Ascending aorta (tissue), 2 donors: ENCODE data around the gene GRWD1. TPM values are rescaled to one million over a fixed set of nuclear protein-coding genes. Genes with fewer than 3 reads are reported as not detected.

ENCODE experiments used
- DNase-seq, 2 donors: peaks; one replicate each; pipeline ENCODE4 v3.0.0-alpha.2; 2019; ENCODE audit warnings: low spot score in 2 of 2
- H3K27ac ChIP-seq, 2 donors: fragments of 200-600 bp; sonication (generic); one replicate each; pipeline ENCODE4 v1.5.1; 2016 to 2017; ENCODE audit warnings: mild to moderate bottlenecking in 1 of 2
- H3K27me3 ChIP-seq: fragments of 200-600 bp; sonication (generic); one replicate; pipeline ENCODE4 v1.5.1; 2017
- H3K36me3 ChIP-seq, 2 donors: fragments of 200-600 bp; sonication (generic); one replicate each; pipeline ENCODE4 v1.5.1; 2016
- H3K4me1 ChIP-seq, 2 donors: fragments of 200-600 bp; sonication (generic); one replicate each; pipeline ENCODE4 v1.5.1; 2016 to 2017; ENCODE audit warnings: mild to moderate bottlenecking in 1 of 2
- H3K4me3 ChIP-seq, 2 donors: fragments of 200-600 bp; sonication (generic); one replicate each; pipeline ENCODE4 v1.5.1; 2016 to 2017; ENCODE audit warnings: mild to moderate bottlenecking in 1 of 2
- H3K9me3 ChIP-seq, 2 donors: fragments of 200-600 bp; sonication (generic); one replicate each; pipeline ENCODE4 v1.5.1; 2016
- intact Hi-C: fragments of 100-400 bp; cut with DNase I; formaldehyde crosslinking; loops from one replicate; pipeline ENCODE4 v1.15.1; 2023
- total RNA-seq: library from RNA; depleted of rRNA; stranded (reverse); fragments of >200 nt; gene quantifications from one replicate; pipeline ENCODE4 v1.1.0, GENCODE V29; 2016
- TF ChIP-seq, protein P1 (sequence below), 3 experiments: fragments of 200-600 bp in 2 of 3; fragments of 450-650 bp in 1 of 3; sonication (generic) in 2 of 3; IDR thresholded peaks; one replicate each; pipeline ENCODE4 v1.5.1; 2016 to 2019; ENCODE audit warnings: antibody characterized with exemption in 3 of 3, mild to moderate bottlenecking in 1 of 3, moderate library complexity in 1 of 3

GRWD1 gene
- total RNA-seq, 1 donor from 2014 or later, result 16.0 TPM

DNA sequence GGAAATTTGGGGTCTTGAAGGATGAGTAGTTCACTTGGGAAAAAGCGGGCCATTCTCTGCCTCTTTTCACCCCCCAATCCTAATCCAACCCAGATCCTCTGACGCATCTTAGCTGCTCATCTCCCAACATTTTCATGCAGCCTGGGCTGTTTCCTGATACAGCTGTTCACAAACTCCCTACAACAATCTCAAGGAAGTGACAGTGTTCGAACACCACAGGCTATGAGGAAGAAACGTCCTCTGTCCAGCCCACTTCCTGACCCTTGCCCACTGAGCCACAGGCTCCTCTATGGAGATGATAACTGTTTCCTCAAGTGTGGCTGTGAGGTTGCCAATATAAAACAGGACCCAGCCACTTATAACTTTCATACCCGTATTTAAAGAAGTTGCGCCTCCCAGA, 49.6 kb downstream of the GRWD1 start:
- Histone ChIP-seq H3K36me3 (no peaks in the 10 kb centered on the region), H3K4me1 (peaks cover 0 to 7% of the 10 kb centered on the region in 2 donors), H3K27ac (no peak overlapping the region), H3K4me3 (no peak overlapping the region), H3K9me3 (no peaks in the 10 kb centered on the region), H3K27me3 (peaks cover 11% of the 10 kb centered on the region)
- TF ChIP-seq, protein P1, sequence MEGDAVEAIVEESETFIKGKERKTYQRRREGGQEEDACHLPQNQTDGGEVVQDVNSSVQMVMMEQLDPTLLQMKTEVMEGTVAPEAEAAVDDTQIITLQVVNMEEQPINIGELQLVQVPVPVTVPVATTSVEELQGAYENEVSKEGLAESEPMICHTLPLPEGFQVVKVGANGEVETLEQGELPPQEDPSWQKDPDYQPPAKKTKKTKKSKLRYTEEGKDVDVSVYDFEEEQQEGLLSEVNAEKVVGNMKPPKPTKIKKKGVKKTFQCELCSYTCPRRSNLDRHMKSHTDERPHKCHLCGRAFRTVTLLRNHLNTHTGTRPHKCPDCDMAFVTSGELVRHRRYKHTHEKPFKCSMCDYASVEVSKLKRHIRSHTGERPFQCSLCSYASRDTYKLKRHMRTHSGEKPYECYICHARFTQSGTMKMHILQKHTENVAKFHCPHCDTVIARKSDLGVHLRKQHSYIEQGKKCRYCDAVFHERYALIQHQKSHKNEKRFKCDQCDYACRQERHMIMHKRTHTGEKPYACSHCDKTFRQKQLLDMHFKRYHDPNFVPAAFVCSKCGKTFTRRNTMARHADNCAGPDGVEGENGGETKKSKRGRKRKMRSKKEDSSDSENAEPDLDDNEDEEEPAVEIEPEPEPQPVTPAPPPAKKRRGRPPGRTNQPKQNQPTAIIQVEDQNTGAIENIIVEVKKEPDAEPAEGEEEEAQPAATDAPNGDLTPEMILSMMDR (IDR thresholded peaks at IDR 0.05), result no peak
- no peak for DNase-seq
- intact Hi-C loops, result no loop called here

DNA sequence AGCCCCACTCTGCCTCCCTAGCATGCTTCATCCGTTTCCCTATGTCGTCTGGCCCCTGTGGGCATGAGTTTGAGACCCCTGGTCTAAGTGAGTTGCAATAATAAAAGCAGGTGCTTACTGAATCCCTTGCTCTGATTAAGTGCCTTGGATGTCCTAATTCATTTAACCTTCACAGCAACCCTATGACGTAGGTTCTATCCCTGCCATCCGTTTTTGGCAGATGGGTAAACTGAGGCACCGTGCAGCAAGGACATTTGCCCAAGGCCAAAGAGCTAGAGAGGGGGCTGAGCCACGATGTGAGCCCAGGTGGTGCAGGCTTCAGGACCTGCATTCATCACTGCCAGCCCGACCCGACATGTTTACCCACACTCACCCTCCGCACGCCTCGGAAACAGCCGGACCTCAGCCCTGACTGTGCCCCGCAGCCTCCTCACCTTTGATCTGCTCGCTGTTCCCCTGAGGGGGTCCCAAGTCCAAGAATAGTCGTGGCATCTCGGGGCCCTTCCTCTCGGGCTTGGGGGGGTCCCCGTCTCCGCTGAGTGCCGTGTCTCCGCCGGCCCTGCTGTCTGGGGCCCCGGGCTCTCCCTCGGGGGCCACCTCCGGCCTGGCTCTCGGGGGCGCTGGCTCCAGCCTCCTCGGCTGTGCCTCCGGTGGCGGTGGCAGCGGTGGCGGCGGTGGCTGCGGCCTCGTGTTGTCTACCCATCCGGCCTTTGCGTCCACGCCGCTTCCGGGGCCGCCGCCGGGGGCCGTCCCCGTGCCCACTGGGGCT, 51.4 kb downstream of the GRWD1 start:
- intact Hi-C loops, result no loop called here
- Histone ChIP-seq H3K27ac (no peak overlapping the region), H3K36me3 (no peaks in the 10 kb centered on the region), H3K4me3 (no peak overlapping the region), H3K4me1 (no peaks in the 10 kb centered on the region), H3K9me3 (no peaks in the 10 kb centered on the region), H3K27me3 (peaks cover 11% of the 10 kb centered on the region)
- DNase-seq, result no peak
- TF ChIP-seq, protein P1 (IDR thresholded peaks at IDR 0.05), result no peak

DNA sequence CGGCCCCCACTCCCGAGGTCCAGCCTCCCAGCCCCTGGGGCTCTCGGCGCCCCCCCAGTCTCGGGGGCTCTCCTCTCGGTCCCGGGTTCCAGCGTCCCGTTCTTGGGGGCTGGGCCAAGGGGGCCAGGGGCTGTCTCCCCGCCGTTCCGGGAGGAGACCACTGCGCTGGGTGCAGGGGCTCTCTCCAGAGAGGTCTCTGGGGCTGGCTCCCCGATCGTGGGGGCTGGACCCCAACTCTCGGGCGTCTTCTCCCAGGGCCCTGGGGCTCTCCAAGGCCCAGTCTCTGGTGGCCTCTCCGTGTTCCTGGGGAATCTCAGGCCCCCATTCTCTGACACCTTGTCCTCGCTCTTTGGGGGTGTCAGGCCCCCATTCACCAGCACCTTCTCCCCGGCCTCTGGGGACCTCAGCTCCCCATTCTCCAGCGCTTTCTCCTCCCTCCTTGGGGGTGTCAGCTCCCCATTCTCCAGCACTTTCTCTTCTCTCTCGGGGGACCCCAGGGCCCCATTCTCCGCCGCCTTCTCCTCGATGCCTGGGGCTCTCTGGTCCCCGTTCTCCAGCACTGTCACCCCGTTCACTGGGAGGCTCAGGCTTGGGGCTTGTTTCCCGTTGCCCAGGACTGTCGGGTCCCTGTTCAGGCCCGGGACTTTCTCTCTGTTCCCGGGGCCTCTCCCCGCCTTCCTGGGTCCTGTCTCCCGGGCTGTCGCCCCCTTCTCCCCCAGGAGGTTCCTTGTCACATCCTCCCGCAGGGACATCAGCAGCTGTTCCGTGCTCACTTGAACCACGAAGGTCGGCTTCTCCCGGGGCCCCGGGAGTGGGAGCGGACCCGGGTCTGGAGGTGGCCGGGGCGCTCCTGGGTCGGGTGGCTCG, 52.2 kb downstream of the GRWD1 start:
- H3K4me3 ChIP-seq, result no peak overlapping the region
- H3K27me3 ChIP-seq, result peaks cover 11% of the 10 kb centered on the region
- no peaks in the 10 kb centered on the region for H3K36me3 ChIP-seq
- intact Hi-C loops, result no loop called here
- no peak overlapping the region for H3K27ac ChIP-seq
- no peaks in the 10 kb centered on the region for H3K9me3 ChIP-seq
- H3K4me1 ChIP-seq, result no peaks in the 10 kb centered on the region
- TF ChIP-seq, protein P1 (IDR thresholded peaks at IDR 0.05), result no peak
- no peak for DNase-seq

DNA sequence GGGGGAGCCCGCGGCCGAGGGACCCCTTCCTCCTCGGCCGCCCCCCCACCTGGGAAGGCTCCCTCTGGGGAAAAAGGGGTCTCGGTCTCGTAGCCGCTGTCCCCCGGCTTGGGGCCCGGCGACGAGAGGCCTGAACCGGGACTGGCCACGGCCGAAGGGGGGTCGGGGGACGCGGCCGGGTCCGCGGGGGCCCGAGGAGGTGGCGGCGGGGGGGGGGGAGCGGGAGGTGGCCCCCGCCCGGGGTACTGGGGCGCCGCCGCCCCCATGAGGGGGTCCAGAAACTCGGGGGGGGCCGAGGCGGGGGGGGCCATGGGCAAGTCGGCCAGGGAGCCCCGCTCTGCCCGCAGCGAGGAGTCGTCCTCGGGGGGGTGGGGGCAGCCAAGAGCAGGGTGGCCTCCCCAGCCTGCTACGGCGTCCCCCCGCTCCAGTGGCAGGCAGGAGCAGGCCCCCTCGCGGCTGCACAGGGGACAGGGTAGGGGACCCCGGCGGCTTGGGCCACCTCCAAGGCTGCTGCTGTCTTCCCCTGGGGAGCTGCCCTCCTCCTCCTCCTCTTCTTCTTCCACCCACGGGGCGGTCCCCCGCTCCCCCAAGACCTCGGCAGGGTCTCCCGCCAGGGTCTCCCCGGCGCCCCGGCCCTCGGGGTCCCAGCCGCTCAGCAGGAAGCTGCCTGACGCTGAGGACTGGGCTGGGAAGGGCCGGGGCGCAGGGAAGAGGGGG, 53.0 kb downstream of the GRWD1 start:
- Histone ChIP-seq H3K27ac (no peak overlapping the region), H3K27me3 (peaks cover 11% of the 10 kb centered on the region), H3K4me1 (no peaks in the 10 kb centered on the region), H3K4me3 (no peak overlapping the region), H3K9me3 (no peaks in the 10 kb centered on the region), H3K36me3 (no peaks in the 10 kb centered on the region)
- intact Hi-C loops, result no loop called here
- TF ChIP-seq, protein P1 (IDR thresholded peaks at IDR 0.05), result no peak
- DNase-seq, result no peak

DNA sequence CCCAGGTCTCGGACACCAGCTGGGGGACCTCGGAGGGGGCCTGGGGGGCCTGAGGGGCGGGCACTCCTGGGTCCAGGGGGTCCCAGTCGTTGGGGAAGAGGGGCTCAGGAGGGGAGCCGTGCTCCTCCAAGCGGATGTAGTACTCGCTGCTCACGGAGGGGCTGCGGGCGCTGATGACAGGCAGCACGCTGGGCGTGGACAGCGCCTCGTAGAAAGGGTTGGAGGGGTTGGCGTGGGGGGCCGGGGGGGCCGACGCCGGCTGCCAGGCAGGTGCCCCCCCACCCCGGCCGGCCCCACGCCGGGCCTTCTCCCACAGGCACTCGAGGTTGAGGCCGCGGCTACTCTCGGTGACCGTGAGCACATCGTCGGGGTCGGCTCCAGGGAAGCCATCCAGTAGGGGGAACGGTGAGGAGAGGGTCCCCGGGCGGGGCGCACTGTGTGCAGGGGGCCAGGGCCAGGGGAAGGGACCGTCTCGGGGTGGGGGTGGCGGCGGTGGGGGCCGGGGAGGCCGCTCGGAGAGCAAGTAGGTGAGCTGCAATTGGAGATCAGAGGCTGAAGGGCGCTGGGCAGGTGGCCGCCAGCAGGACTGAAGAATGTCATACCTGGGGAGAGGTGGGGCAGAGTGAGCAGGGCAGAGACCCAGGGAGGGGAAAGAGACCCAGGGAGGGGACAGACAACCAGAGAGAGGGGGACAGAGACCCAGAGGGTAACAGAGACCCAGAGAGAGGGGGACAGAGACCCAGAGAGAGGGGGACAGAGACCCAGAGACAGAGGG, 53.7 kb downstream of the GRWD1 start:
- Histone ChIP-seq H3K4me3 (no peak overlapping the region), H3K9me3 (no peaks in the 10 kb centered on the region), H3K36me3 (no peaks in the 10 kb centered on the region), H3K4me1 (no peaks in the 10 kb centered on the region), H3K27me3 (peaks cover 11% of the 10 kb centered on the region), H3K27ac (no peak overlapping the region)
- intact Hi-C loops, result no loop called here
- TF ChIP-seq, protein P1 (IDR thresholded peaks at IDR 0.05), result no peak
- DNase-seq, result no peak
